ENCODE measurements around the gene POP5. TPM values are rescaled to one million over a fixed set of nuclear protein-coding genes. Genes with fewer than 3 reads are reported as not detected.

The POP5 gene, protein sequence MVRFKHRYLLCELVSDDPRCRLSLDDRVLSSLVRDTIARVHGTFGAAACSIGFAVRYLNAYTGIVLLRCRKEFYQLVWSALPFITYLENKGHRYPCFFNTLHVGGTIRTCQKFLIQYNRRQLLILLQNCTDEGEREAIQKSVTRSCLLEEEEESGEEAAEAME
- 47.9 to 53.2 TPM (median 49.9 TPM) in 5 replicates for total RNA-seq (2022; extraction: Qiagen RNA extraction)

DNA sequence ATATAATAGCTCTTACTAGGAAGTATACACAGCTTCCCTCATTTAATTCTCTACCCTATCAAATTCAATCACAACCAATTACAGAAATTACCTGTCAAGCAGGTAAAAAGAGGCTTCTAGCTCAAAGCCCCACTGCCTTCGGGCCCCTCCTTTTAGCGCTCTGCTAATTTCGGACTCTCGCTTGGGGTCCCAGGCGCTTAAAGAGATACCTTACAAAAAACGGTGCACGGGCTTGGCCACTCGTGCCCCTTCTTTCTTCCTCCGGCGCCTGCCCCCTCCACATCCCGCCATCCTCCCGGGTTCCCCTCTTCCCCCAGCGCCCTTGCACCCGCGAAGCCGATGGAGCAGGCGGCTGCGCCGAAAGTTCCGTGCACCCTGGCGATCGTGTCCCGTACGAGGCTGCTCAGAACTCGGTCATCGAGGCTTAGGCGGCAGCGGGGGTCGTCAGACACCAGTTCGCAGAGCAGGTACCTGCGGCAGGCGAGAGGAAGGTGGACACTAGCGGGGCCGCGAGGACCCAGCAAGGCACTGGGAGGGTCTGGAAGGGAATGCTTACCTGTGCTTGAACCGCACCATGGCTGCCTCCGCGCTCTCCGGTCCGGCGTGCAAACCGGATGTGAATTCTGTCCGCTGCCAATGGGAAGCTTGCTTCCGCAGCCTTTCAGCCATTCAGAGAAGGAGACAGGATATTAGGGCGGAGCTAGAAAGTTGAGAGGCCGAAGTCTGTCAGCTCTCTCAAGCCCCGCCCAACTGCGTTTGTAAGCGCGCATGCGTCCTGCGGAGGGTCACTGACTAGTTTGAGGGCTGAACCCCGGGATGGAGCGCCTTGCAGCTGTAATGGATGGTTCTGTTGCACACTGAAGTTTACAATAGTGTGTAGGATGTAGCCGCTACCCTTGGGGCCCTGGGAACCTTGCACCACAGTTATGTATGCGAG, at the start of gene POP5:
TSS of gene POP5 (minus strand) at position 616 of the 937 bp plus-strand sequence. CDS start at position 576, 40 bp downstream.

DNA sequence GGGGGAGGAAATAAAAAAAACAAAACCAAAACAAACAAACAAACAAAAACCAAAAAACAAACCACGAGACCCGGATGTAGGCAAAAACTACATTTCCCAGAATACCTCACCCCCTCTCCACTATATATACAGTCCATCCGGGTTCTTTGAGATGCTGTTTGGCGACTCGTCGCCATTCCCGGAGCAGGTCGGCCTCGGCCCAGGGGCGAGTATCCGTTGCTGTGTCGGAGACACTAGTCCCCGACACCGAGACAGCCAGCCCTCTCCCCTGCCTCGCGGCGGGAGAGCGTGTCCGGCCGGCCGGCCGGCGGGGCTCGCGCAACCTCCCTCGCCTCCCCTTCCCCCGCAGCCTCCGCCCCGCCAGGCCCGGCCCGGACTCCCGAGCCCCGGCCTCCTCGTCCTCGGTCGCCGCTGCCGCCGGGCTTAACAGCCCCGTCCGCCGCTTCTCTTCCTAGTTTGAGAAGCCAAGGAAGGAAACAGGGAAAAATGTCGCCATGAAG, 46.9 kb downstream of the POP5 start, which contains the start of gene RNF10:
TSS of gene RNF10 (plus strand) at position 154 of the 500 bp plus-strand sequence. CDS start 456 bp downstream, outside the sequence.

DNA sequence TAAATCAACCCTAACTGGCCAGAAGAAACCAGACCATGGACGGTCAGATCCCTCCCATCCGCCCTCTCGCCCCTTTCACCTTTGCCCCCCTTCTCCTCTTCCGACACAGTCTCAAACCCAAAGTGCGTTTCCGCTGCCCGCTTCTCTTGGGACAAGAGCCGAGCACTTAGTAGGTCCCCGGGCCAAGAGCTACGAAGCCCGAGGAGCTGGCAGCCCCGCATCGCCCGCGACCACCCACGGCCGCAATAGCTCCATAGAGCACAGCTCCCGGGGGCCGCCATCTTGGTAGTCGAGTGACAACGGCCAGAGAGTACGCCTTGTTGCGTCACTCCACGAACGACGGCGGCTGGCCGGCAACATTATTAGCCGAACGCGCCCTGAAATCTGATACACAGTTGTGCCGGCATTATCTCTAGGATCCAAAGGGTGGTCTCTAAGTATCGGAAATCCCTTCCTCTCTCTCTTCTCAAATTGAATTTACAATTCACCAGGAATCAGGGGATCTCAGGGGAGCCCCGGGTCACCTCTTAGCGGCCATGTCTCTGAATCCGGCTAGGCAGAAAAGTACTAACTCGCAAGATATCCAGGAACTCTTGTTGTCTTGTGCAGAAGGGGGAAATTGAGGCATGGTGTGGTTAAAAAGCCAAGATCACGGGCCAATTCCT, 52.2 kb downstream of the POP5 start, which contains the start of gene COQ5:
TSS of gene COQ5 (minus strand) at position 298 of the 665 bp plus-strand sequence. CDS start at position 281, 17 bp downstream.

Other genes with a start within 250 kb of the POP5 start
- 1.0 to 1.5 TPM (median 1.3 TPM) in 5 replicates for gene MSI1, start 212.2 kb downstream of the POP5 start, total RNA-seq (2022; extraction: Qiagen RNA extraction)
- 674 to 853 TPM (median 841 TPM) in 5 replicates for gene COX6A1, start 143.3 kb downstream of the POP5 start, total RNA-seq (2022; extraction: Qiagen RNA extraction)
- 66.8 to 81.2 TPM (median 71.7 TPM) in 5 replicates for gene TRIAP1, start 135.0 kb downstream of the POP5 start, total RNA-seq (2022; extraction: Qiagen RNA extraction)
- 20.6 to 23.9 TPM (median 22.8 TPM) in 5 replicates for gene GATC, start 135.0 kb downstream of the POP5 start, total RNA-seq (2022; extraction: Qiagen RNA extraction)
- gene SRSF9, start 111.7 kb downstream of the POP5 start, total RNA-seq (2022; extraction: Qiagen RNA extraction) = 169 to 220 TPM (median 215 TPM) in 5 replicates
- gene DYNLL1, start 85.3 kb downstream of the POP5 start, total RNA-seq (2022; extraction: Qiagen RNA extraction) = 572 to 625 TPM (median 592 TPM) in 5 replicates
- gene COQ5, start 52.2 kb downstream of the POP5 start, total RNA-seq (2022; extraction: Qiagen RNA extraction) = 26.3 to 29.4 TPM (median 27.7 TPM) in 5 replicates
- 86.9 to 105 TPM (median 96.6 TPM) in 5 replicates for gene RNF10, start 47.0 kb downstream of the POP5 start, total RNA-seq (2022; extraction: Qiagen RNA extraction)
- gene CABP1, start 59.2 kb upstream of the POP5 start, total RNA-seq (2022; extraction: Qiagen RNA extraction) = 0.15 to 0.40 TPM (median 0.25 TPM) in 5 replicates
- gene MLEC, start 105.7 kb upstream of the POP5 start, total RNA-seq (2022; extraction: Qiagen RNA extraction) = 72.1 to 89.7 TPM (median 79.4 TPM) in 5 replicates
- gene UNC119B, start 129.1 kb upstream of the POP5 start, total RNA-seq (2022; extraction: Qiagen RNA extraction) = 24.3 to 27.1 TPM (median 25.7 TPM) in 5 replicates
- 9.9 to 12.0 TPM (median 11.7 TPM) in 5 replicates for gene ACADS, start 144.4 kb upstream of the POP5 start, total RNA-seq (2022; extraction: Qiagen RNA extraction)